Right renal cortex interstitium (tissue), 3 donors: ENCODE measurements around the gene FHL1. TPM values are rescaled to one million over a fixed set of nuclear protein-coding genes. Genes with fewer than 3 reads are reported as not detected.
"Not testable (repeated sequence)": the region's sequence is repeated elsewhere in the genome, so short reads cannot be mapped to it uniquely, and the experiment has no call there.

ENCODE experiments used
- DNase-seq, 3 donors: peaks; one replicate each; pipeline ENCODE4 v3.0.0-alpha.2; 2013; ENCODE audit warnings: low read depth in 3 of 3, low spot score in 2 of 3
- polyA plus RNA-seq, 3 donors: library from polyadenylated mRNA; unstranded; fragments of 120-200 nt; gene quantifications; one replicate each; pipeline ENCODE4 v1.2.1, GENCODE V29; 2013; ENCODE audit not compliant: insufficient read length in 3 of 3

The FHL1 gene
- polyA plus RNA-seq: 10 to 100 TPM; 61.8 to 64.8 (median 62.9) TPM

DNA sequence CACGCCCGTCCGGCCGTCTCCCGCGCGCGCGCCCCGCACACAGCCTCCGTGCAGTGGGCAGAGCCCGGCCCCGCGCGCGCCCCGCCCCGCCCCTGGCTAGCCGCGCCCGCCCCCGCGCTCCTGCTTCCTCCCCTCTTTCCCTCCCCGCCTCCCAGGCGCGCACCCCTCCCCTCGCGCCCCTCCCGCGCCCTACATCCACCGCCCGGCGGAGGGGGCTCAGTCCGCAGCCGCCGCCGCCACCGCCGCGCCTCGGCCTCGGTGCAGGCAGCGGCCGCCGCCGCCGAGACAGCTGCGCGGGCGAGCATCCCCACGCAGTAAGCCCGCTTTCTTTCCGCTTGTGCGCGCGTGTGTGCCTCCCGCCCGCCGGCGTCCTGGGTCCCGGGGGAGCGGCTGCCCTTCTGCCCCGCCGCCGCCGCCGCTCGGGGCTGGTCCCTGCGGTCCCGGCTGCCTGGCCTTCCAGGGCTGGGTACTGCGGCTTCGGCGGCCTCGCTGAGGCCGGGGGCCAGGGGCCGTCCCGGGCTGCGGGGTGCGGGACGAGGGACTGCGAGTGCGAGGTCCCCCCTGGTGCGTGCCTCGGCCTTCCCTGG, at the start of gene FHL1:
FHL1 (plus strand) TSS at position 219 of the 587 bp plus-strand sequence.
- no peak for DNase-seq

DNA sequence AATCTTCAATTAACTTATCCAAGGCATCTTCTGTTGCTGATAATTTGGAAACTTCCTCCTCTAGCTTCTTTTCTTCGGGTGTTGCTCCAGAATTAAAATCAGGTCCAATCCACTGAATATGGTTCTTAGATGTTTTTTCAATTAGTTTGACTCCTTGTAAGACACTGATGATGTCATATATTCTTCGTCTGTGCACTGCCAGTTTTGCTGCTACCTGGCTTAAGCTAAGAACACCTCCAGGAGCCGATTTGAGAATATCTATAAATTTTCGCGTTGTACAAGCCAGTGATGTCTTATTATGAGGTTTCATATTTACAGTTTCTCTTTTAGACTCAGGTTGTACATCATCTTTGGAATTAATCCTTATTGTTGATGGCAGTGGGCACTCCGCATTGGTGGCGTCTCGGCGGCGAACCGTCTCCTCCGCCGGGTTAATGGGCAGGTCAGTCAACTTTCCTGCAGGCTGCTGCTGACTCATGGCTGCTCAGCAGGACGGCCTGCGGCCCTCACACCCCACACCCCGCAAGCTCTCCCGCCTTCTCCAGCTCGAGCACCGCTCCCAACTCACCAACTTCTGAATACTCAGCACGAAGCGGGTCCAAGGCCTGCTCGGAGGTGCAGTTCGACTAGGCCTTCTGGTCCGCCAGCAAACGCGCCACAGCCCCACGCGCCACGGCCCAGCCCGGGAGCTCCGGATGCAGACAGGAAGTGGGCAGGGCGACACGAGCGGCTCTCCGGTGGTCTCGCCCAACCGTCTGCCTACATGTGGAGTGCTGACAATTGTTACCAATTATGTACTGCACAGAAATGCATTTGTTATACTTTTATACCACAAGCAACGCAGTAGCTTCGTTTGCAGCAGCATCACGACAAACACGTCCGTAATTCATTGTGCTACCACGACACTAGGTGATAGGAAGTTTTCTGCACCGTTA, 49.2 kb upstream of the FHL1 start:
- DNase-seq: no peak

DNA sequence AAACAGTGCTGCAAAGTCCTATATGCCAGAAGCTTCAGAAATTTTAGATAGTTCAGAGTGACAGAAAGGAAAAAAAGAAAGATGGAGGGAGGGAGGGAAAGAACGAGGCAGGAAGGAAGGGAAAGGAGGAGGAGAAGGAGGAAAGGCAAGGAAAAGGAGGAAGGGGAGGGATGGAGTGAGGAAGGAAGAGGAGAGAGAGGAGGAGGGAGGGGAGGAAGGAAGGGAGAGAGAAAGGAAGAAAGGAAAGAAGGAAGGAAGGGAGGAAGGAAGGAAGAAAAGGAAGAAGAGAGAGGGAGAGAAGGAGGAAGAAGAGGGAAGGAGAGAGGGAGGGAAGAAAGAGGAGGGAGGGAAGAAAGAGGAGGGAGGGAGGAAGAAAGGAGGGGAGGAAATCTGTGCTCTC, 42.4 kb upstream of the FHL1 start:
- no peak for DNase-seq

DNA sequence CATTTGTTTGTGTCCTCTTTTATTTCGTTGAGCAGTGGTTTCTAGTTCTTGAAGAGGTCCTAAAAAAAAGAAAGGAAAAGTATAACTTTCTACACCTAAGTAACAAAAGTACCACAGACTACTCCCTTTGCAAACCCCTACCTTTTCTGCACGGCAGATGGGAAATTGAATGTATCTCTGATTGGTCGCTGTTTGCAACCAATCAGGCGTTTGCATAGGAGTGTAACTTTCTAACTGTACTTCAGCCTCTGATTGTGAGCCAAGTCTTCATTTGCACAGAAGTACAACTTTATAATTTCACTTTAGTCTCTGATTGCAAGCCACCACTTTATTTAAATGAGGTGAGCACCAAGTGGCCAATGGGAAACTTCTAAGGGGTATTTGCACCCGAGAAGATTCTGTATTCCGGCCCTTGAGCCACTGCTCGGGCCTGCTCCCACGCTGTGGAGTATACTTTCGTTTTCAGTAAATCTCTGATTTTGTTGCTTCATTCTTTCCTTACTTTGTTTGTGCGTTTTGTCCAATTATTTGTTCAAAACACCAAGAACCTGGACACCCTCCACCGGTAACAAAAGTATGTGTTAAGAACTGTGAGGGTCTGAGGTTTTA, 40.3 kb upstream of the FHL1 start:
- DNase-seq: no peak

DNA sequence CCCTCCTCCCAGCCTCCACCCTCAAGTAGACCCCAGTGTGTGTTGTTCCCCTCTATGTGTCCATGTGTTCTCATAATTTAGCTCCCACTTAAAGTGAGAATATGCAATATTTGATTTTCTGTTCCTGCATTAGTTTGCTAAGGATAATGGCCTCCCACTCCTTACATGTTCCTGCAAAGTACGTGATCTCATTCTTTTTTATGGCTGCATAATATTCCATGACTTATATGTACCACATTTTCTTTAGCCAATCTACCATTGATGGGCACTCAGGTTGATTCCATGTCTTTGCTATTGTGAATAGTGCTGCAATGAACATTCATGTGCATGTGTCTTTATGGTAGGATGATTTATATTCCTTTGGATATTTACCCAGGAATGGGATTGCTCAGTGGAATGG, 38.4 kb upstream of the FHL1 start:
- not testable (repeated sequence) for DNase-seq

DNA sequence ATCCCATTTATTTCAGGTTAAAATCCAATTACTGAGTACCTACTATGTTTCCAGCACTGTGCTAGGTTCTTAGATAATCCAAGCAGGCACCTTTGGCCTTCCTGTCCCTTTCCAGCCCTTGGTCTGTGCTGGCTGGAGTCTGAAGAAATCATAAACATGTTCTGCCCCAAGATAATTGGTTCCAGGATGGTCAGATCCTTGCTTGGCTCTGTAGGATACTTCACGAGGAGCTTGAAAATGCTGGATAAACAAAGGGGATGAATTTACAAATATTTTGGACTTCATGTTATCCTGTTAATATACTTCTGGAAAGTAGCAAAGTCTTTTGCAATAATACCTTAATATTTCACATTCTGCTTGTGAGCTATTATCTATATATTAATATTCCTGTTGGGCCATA, 35.0 kb upstream of the FHL1 start:
- DNase-seq: no peak

DNA sequence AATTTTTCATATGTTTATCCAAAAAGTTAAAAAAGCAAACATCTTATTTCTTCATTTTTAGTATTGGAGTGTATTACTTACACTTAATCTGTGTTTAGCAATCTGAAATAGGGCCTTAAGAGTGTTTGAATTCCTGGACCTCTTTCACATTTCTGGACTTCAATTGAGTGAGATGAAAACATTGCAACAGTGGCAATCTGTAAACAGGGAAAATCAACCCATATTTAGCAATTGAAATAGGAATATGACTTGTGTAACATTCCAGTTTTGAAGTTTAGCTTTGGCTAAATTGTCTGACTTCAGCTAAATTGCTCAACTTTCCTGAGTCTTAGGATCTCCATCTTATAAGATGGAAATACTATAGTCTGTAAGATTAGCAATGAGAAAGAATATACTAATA, 34.6 kb upstream of the FHL1 start:
- no peak for DNase-seq

DNA sequence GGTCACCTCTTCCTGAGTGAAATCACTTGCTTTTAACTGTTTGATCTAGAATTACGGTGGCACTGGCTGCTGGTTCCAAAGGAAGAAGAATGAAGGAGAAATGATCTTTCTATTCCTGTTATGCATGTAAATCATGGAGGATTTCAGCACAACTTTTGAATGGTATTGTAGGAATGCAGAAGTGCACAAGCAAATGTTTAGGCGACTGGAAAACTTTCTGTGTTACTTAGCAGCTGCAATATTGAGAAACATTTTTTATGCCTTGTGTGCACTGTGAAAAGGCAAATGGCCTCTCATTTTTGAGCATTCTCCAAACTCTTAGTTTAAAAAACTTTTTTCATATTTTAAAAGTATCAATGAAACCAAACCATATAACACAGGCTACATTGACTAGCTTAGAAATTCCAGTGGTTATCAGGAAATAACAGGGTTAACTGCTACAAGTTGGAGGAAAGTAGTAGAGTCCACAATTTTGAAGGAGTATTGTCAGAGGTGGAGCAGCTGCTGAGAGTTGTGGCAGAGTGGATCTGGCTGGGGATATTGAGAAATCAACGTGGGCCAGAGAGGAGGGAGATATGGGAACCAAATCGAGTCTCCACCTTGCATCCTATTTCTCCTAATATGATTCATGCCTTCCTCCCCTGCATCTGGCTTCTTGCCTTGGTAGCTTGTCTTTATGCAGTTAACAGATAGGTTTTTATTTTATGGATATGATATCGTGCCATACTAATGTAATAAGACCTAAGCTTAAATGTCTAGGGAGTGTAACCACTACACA, 32.0 kb upstream of the FHL1 start:
- no peak for DNase-seq

DNA sequence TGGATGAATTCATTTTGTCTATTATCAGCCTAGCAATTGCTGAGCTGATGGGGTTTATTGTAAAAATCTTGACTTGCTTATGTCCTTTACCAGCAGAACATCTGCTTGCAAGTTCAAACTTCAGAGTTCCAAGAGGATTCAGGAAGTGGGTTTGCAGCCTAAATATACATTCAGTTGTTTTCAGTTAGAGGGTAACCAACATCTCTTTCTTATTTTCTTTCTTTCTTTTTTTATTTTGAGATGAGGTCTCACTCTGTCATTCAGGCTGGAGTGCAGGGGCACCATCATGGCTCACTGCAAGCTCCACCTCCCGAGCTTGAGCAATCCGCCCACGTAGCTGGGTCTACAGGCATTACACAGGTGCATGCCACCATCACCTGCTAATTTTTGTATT, 31.4 kb upstream of the FHL1 start:
- DNase-seq: no peak

DNA sequence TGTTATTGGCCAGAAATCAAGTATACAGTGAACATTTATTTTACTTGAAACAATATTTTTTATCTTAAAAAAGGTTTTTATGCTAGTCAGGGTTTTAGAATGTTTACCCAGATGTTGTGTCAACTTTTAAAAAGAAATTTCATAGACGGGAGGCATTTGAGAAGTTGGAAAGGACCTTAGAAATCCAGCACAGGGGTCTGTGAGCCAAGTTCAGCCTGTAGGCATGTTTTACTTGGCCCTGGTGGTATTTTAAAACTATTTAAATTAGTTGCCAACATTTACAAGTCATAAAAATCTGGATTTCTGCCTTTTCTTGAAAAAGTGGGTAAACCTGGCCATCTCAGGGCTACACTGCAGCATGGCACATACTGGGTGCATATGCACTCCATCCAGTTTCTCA, 25.5 kb upstream of the FHL1 start:
- no peak for DNase-seq

DNA sequence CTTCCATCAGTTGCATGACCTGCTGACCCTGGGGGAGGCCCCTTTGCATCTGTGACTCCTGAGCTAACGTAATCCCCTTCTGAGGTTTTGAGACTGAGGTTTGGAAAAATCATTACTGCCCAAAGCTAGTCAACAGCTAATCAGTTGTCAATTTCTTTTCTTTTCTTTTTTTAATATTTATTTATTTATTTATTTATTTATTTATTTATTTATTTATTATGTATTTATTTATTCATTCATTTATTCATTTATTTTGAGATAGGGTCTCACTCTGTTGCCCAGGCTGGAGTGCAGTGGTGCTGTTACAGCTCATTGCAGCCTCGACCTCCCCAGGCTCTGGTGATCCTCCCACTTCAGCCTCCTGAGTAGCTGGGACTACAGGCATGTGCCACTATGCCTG, 25.1 kb upstream of the FHL1 start:
- no peak for DNase-seq

DNA sequence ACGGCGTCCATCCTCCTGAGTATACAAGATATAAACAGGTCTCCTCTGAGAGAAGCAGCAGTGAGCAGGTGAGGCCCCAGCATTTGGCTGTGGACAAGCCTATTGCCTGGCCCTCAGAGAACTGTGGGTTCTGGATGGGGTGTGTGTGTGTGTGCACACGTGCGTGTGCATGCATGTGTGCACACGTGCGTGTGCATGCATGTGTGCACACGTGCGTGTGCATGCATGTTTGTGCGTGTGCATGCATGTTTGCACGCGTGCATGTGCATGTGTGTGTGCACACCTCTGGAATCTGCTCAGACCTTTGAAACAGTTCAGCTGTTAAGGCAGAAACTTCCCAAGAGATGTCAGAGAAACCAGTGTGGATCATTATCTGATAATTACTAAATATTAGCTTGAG, 22.2 kb upstream of the FHL1 start:
- DNase-seq: no peak

DNA sequence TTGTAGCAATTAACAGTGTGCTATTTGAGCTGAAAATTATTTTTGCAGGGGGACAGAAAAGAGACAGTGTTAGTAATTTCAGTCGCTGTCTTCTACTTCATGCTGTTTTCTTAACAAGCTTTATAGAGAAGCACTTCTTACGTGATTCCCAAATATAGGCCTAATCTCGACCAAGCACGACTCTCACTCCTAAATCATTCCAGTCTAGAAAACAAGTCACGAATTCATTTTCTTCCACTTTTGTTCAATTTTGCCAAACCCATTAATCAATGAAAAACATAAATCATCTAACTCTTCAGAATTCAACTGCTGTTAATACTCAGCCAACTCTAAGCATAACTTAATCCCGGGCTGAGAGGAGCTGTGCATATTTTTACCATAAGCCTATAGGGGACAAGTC, 21.0 kb upstream of the FHL1 start:
- no peak for DNase-seq

DNA sequence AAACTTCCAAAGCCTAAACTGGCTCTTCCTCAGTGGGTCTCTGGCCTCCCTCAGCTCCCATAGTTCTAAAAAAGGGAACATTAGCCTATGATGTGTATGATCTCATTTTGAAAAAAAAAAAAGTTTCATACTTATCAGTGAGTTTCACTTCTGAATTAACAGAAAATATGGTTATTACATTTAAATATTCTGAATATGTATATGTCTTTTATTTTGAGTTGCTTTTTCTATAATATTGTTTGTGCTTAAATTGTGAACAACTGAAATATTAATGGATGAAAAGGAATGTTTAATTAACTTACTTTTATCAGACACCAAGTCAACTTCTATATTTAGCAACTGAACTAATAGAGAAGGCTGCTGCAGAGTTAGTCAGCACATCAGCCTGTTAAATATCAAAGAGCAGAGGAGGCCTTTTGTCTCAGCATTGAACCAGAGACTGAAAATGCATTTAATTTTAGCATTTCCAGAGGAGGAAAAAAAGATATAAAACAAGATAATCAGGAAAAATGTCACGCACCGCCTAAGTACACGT, 20.4 kb upstream of the FHL1 start:
- DNase-seq: no peak

DNA sequence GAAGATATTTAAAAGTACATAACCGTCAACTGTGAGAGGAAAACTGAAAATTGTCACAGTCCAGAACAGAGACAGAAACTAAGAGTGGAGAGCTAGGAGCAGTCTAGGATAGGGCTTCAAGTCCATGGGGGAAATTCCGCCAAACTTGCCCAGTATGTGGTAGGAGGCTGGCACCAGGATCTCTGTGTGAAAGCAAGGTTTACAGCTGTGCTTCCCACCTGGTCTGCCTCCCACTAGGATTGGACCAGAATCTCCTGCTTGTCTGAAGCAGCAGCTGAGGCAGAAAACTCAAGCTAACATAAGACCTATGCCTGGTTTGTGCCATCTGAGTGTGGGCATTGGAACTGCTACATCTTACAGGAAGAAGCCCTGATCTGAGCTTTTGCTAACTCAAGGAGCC, 18.6 kb upstream of the FHL1 start:
- no peak for DNase-seq

DNA sequence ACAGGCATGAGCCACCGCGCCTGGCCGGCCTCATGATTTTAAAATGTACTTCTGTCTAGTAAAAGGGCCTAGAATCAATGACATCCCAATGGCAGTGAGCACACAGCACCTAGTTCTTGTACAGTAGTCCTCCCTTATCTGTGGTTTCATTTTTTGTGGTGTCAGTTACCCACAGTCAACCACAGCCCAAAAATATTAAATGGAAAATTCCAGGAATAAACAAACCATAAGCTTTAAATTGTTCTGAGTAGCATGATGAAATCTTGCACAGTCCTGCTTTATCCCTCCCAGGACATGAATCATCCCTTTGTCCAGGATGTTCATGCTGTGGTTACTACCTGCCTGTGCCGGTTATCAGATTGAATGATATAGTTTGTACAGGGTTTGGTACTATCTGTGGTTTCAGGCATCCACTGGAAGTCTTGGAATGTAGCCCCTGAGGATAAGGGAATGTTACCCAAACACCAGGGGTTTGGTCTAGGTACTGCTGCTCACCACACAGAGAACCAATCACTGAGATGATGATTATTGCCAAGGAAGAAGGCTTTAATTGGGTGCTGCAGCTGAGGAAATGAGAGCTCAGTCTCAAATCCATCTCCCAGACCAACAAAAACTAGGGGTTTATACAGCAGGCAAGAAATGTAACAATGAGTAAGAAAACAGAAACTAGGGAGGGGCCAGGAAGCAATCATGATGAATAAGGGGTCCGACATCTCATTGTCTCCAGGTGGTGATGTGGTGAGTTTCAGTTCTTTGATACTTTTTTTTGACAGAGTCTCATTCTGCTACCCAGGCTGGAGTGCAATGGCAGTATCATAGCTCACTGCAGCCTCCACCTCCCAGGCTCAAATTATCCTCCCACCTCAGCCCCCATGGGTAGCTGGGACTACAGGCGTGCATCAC, 16.2 kb upstream of the FHL1 start:
- DNase-seq: no peak

DNA sequence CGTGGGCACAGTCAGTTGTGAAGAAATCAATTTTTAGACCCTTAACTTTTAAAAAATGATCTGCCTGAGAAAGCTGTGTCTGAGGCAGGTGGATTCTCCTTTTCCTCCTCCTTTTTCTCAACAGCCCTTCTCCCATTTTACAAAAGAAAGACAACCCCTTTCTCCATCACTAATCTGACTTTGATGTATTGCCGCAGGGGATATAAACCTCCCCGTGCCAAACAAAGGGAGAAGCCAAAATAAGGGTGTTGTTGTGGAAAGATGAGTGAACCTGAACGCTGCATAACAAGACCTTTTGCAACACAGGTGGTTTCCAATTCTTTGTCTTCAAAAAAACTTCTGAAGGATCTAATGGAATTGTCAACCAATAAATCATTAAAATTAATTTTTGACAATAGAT, 8.4 kb upstream of the FHL1 start:
- DNase-seq: no peak

DNA sequence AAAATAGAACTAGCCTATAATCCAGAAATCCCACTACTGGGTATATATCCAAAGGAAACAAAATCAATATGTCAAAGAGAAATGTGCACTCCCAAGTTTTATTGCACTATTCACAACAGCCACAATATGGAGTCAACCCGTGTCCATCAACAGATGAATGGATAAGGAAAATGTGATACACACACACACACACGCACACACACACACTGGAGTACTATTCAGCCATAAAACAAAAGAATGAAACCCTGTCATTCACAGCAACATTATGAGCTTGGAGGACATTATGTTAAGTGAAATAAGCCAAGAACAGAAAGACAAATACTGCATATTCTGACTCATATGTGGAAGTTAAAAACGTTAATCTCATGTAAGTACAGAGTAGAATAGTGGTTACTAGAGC, 5.8 kb upstream of the FHL1 start:
- no peak for DNase-seq

DNA sequence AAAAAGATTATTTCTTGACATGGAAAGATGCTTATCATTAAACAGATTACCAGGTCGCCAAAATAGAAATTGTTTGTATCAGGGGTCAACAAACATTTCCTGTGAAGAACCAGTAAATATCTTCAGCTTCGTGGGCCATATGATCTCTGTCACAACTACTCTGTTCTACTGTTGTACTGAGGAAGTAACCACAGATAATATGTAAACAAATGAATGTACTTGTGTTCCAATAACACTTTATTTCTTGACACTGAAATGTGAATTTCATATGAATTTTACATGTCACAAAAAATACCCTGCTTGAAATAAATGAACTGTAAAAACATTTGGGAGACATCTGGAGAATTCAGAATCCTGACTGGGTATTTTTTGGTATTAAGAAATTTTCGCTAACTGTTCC, 4.7 kb upstream of the FHL1 start:
- DNase-seq: no peak

DNA sequence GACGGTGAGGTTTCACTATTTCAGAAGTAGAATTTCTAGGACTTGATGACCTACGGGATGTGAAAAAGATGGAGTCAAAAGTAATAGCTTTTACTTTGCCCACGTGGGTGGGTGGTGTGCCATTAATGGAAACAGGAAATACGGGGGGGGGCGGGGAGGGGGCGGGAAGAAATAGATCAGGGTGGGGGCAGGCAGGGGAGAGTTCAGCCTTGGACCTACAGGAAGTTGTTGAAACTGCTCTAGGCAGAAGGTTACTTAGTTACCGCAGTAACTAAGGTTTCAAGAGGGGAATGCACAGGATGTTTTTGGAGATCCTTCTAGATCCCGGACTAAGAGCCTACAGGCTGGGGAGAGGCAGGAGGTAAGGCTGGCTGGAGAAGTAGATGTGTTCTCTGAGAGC, 3.6 kb upstream of the FHL1 start:
- DNase-seq: no peak
